ENCODE results near the gene TNFRSF19. TPM values are rescaled to one million over a fixed set of nuclear protein-coding genes. Genes with fewer than 3 reads are reported as not detected.

The TNFRSF19 gene
- total and polyA plus RNA-seq, 3 donors from 2014 or later = 5.7 to 8.4 (median 6.2) TPM

DNA sequence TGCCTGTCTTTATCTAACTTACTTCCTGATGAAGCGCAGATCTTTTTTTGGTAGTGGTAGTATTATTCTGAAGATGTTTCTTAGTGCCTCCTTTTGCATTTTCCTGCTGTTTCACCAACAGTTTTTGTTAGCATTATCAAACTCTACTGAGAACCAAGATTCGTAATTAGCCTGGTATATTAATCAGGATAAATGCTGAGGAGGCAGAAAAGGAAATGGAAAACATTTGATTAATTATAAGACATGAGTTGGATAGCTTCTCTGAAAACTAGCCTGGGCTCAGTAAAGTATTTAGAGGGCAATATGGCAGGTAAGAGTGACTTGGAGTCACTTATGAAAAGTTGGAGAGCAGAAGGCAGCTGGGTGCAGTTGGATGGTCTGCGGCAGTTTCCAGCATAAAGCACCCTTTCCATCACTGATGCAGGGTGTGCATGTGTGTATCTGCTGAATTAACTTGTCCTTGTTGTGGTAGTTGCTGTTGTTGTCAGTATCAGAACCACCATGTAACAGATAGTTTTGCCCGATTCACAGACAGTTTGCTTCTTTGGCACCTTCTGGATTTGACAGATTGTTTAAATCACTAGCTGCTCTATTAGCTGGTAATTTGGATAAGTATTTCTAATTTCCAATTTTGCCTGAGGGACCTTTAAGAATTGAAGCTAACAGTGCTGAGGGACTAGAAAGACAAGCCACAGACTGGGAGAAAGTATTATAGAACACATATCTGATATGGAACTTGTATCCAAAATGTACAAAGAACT lies 6.9 kb upstream of the TNFRSF19 start:
- Histone ChIP-seq H3K4me1 (peaks cover 6% of the 10 kb centered on the region), H3K27me3 (no peaks in the 10 kb centered on the region), H3K27ac (no peak overlapping the region), H3K4me3 (no peak overlapping the region), H3K9me3 (no peaks in the 10 kb centered on the region), H3K36me3 (ENCODE audit: low read depth, missing control alignments) (no peaks in the 10 kb centered on the region)
- DNase-seq = no peak
- 96 to 97% methylated on average over 4 of the region's 4 CpGs for WGBS, 2 donors
- TF ChIP-seq, protein P1, sequence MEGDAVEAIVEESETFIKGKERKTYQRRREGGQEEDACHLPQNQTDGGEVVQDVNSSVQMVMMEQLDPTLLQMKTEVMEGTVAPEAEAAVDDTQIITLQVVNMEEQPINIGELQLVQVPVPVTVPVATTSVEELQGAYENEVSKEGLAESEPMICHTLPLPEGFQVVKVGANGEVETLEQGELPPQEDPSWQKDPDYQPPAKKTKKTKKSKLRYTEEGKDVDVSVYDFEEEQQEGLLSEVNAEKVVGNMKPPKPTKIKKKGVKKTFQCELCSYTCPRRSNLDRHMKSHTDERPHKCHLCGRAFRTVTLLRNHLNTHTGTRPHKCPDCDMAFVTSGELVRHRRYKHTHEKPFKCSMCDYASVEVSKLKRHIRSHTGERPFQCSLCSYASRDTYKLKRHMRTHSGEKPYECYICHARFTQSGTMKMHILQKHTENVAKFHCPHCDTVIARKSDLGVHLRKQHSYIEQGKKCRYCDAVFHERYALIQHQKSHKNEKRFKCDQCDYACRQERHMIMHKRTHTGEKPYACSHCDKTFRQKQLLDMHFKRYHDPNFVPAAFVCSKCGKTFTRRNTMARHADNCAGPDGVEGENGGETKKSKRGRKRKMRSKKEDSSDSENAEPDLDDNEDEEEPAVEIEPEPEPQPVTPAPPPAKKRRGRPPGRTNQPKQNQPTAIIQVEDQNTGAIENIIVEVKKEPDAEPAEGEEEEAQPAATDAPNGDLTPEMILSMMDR (IDR thresholded peaks at IDR 0.05) = no peak
- no peak for TF ChIP-seq POLR2A (IDR thresholded peaks at IDR 0.05)
- intact Hi-C loops (cut with DNase I; ENCODE audit: low total_unique reads) = no loop called here

DNA sequence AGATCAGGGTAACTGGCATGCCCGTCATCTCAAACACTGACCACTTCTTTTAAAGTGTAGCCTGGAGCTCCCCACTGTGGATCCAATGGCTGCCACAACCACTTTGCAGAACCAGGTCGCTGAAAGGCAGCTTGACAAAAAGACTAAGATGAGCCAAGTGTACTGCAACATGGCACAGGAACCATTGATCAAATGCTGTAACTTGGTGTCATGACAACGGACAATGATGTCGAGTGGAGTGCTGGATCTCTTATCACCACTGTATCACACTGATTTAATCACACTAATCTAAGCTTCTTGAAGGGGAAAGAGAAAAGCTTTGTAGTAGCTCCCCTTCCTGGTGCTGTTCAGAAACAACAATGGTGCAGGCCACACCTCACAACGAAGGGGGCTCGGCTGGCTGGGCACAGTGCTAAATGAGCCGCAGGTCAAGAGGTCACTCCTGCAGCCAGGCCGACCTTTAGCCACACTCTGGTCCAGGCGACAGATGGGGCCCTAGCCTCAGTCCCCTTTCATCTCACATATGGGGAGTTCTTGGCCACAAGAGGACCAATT lies 2.2 kb upstream of the TNFRSF19 start:
- no peak overlapping the region for H3K27ac ChIP-seq
- H3K9me3 ChIP-seq = no peaks in the 10 kb centered on the region
- intact Hi-C loops (cut with DNase I; ENCODE audit: low total_unique reads) = no loop called here
- peaks cover 5% of the 10 kb centered on the region for H3K4me1 ChIP-seq
- DNase-seq = no peak
- TF ChIP-seq, protein P1 (IDR thresholded peaks at IDR 0.05) = no peak
- TF ChIP-seq POLR2A (IDR thresholded peaks at IDR 0.05) = no peak
- no peaks in the 10 kb centered on the region for H3K36me3 ChIP-seq (ENCODE audit: low read depth, missing control alignments)
- WGBS, 2 donors = 77 to 82% methylated on average over 7 to 9 of the region's 9 CpGs
- no peak overlapping the region for H3K4me3 ChIP-seq
- H3K27me3 ChIP-seq = no peaks in the 10 kb centered on the region

DNA sequence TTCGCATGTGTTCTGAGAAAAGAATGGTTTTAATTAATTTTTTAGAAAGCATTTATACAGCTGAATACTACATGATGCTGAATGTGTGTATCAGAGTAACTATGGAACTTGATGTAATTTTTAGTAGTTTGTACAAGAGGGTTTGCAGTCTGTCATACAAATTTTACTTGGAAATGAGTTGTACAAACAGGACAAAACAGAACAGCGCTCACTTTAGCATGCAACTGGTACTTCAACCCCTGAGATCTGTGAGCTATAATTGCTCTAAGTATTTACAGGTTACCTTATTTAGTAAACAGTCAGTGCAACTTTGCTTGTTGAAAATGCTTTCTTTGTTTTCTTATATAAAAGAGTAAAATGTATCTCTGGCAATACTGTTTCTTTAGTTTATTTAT lies 706 bp downstream of the TNFRSF19 start:
- TF ChIP-seq POLR2A (IDR thresholded peaks at IDR 0.05) = no peak
- TF ChIP-seq, protein P1 (IDR thresholded peaks at IDR 0.05) = no peak
- Histone ChIP-seq H3K4me3 (no peak overlapping the region), H3K27me3 (no peaks in the 10 kb centered on the region), H3K9me3 (no peaks in the 10 kb centered on the region), H3K4me1 (peaks cover 5% of the 10 kb centered on the region), H3K27ac (no peak overlapping the region), H3K36me3 (ENCODE audit: low read depth, missing control alignments) (no peaks in the 10 kb centered on the region)
- intact Hi-C loops (cut with DNase I; ENCODE audit: low total_unique reads) = loop anchor here (10.0 kb wide), 1 partner anchor 106 kb away; no protein-coding TSS in a partner anchor
- no peak for DNase-seq
- 62 to 71% methylated on average over 2 of the region's 2 CpGs for WGBS, 2 donors

DNA sequence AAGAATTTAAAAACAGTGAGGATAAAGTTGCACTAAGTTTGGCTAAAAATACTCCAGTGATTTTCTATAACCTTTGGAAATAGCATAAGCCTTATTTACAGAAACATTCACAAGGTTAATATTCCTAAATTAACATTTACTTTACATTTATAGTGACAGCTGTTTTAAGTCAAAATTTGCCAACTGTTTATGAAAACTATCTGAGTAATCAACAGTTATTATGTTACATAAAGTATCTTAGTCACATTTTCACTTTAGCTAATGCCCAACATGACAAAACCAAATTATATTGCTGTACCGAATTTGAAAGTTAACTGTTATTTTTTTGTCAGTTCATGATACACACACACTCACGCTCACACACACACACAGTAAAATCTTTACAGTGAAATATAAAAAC lies 1.2 kb downstream of the TNFRSF19 start:
- peaks cover 5% of the 10 kb centered on the region for H3K4me1 ChIP-seq
- whole genome bisulfite sequencing, 2 donors = 46 to 69% methylated on average over 2 of the region's 2 CpGs
- DNase-seq = no peak
- H3K27me3 ChIP-seq = no peaks in the 10 kb centered on the region
- no peak overlapping the region for H3K27ac ChIP-seq
- intact Hi-C loops (cut with DNase I; ENCODE audit: low total_unique reads) = loop anchor here (10.0 kb wide), 1 partner anchor 107 kb away; no protein-coding TSS in a partner anchor
- no peaks in the 10 kb centered on the region for H3K9me3 ChIP-seq
- no peak overlapping the region for H3K4me3 ChIP-seq
- H3K36me3 ChIP-seq (ENCODE audit: low read depth, missing control alignments) = no peaks in the 10 kb centered on the region
- TF ChIP-seq, protein P1 (IDR thresholded peaks at IDR 0.05) = no peak
- no peak for TF ChIP-seq POLR2A (IDR thresholded peaks at IDR 0.05)

Data from testis (tissue), 3 donors.